ENCODE data around the gene MBL2. TPM values are rescaled to one million over a fixed set of nuclear protein-coding genes. Genes with fewer than 3 reads are reported as not detected.

MBL2 gene
- total and polyA plus RNA-seq, 2 of the 8 experiments (the other 6 are each of a cell fraction or from before 2014, with no cell fraction given): not detected

- TF ChIP-seq EP300 (IDR thresholded peaks at IDR 0.05; ENCODE audit: borderline replicate concordance in 1 of 2, low read depth in 2 of 2, low read length in 2 of 2): no peak
- TF ChIP-seq MAFK (IDR thresholded peaks at IDR 0.05; ENCODE audit: low read depth, low read length): no peak
- no peak for TF ChIP-seq ASH2L (IDR thresholded peaks at IDR 0.05; ENCODE audit: low read length)
- no peak for TF ChIP-seq JUN (IDR thresholded peaks at IDR 0.05; ENCODE audit: low read depth, low read length)
- TF ChIP-seq, protein P1, sequence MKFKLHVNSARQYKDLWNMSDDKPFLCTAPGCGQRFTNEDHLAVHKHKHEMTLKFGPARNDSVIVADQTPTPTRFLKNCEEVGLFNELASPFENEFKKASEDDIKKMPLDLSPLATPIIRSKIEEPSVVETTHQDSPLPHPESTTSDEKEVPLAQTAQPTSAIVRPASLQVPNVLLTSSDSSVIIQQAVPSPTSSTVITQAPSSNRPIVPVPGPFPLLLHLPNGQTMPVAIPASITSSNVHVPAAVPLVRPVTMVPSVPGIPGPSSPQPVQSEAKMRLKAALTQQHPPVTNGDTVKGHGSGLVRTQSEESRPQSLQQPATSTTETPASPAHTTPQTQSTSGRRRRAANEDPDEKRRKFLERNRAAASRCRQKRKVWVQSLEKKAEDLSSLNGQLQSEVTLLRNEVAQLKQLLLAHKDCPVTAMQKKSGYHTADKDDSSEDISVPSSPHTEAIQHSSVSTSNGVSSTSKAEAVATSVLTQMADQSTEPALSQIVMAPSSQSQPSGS (IDR thresholded peaks at IDR 0.05; ENCODE audit: low read length): no peak
- TF ChIP-seq YY1 (IDR thresholded peaks at IDR 0.05; ENCODE audit: low read depth, low read length): no peak
- no peak for TF ChIP-seq ATF3 (IDR thresholded peaks at IDR 0.05; ENCODE audit: insufficient read depth, low read depth, low read length)
Measured at GRCh38 chr10:52783726-52784125, 11.1 kb upstream of the MBL2 start (continued).
